Neuron (in vitro differentiated cells): ENCODE measurements around the gene PARS2.

Experiments
- H2AFZ ChIP-seq: one replicate; pipeline ENCODE4 v1.6.1; 2013; ENCODE audit warnings: low read depth, mild to moderate bottlenecking, inconsistent platforms, low read length, moderate library complexity
- H3K27me3 ChIP-seq: one replicate; pipeline ENCODE4 v1.6.1; 2013; ENCODE audit warnings: low read length; ENCODE audit not compliant: insufficient read depth
- H3K36me3 ChIP-seq: one replicate; pipeline ENCODE4 v1.6.1; 2013; ENCODE audit warnings: low read length; ENCODE audit not compliant: insufficient read depth
- H3K4me1 ChIP-seq: one replicate; pipeline ENCODE4 v1.6.1; 2013; ENCODE audit warnings: low read length; ENCODE audit not compliant: insufficient read depth
- H3K4me3 ChIP-seq: 2 replicates; pipeline ENCODE4 v1.5.1; 2013; ENCODE audit warnings: mild to moderate bottlenecking, low read length, moderate library complexity
- H3K9me3 ChIP-seq: one replicate; pipeline ENCODE4 v1.6.1; 2013; ENCODE audit warnings: low read length

PARS2 gene

DNA sequence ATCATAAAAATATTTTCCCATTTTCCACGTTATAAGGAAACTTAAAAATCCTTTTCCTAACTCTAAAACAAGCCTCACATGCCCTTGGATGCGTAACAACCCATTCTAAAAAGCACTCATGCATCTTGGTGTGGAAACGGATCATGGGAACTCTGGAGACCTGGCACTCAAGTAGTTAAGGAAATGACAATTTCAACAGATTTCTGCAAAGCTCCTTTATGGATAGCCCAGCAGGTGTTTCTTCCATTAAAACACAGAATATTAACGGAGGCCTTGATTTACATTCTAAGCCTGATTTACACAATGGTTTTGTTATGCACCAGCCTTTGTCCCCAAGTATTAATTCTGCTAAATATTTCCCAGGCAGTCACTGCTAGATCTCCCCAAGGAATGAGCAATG is 12.9 kb downstream of the PARS2 start:
- no peak overlapping the region for H3K4me3 ChIP-seq
- H3K27me3 ChIP-seq, result peaks cover 5% of the 10 kb centered on the region
- no peaks in the 10 kb centered on the region for H3K4me1 ChIP-seq
- no peak overlapping the region for H2AFZ ChIP-seq
- H3K9me3 ChIP-seq, result no peaks in the 10 kb centered on the region
- H3K36me3 ChIP-seq, result peaks cover 4% of the 10 kb centered on the region

DNA sequence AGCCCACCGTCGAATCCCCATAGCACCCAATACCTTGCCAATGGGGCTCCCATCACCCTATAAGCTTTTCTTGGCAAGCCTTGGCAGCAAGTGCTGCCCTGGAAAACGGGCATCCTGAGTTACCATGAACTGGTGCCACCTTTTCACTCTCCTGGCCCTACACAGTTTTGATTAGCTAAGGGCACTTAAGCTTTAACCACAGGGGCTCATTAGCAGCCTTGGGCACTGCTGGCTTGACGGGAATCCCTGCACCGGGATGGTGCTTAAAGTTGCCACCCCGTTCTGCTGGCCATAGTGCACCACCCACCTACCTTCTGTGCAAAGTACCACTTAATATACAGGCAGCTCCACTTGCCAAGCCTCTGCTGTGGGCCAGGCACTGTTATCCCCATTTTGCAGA is 13.7 kb downstream of the PARS2 start:
- no peaks in the 10 kb centered on the region for H3K9me3 ChIP-seq
- peaks cover 5% of the 10 kb centered on the region for H3K27me3 ChIP-seq
- H2AFZ ChIP-seq, result no peak overlapping the region
- no peaks in the 10 kb centered on the region for H3K36me3 ChIP-seq
- H3K4me1 ChIP-seq, result no peaks in the 10 kb centered on the region
- no peak overlapping the region for H3K4me3 ChIP-seq

DNA sequence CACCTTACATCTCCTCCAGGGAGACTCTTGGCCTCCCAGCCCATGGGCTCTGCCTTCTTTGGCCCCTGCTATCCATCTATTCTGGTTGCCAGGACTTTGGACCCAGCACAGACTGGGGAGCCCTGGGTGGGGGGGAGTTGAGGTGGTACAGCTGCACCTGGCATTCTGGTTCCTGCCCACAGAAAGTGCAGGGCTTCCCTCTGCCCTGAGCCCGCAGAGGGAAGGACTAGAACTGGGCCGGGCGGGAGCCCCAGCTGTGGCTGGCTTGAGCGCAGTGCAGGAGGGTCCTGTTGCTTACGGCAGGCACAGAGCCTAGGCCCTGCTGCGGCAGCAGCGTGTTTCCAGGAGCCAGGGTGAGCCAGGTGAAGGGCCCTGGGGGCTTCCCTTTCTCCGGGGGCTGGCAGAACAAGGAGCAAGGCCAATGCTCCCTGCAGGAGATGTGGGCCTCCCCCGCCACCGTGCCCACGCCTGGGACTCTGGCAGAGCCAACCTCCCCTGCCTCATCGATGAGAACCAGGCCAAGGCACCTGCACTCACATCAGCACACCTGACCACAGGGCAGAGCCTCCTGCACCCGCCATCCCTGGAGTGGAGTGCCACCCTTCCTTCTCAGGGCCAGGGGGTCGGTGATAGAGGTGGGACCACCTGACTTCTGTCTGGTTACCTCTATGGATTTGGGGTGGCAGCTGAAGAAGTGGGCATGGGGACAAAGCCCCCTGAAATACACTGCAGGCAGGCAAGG is 16.1 kb downstream of the PARS2 start:
- no peaks in the 10 kb centered on the region for H3K9me3 ChIP-seq
- no peak overlapping the region for H3K4me3 ChIP-seq
- no peaks in the 10 kb centered on the region for H3K4me1 ChIP-seq
- H3K36me3 ChIP-seq, result peaks cover 3% of the 10 kb centered on the region
- no peak overlapping the region for H2AFZ ChIP-seq
- peaks cover 5% of the 10 kb centered on the region for H3K27me3 ChIP-seq

- Histone ChIP-seq H3K4me3 (no peak overlapping the region), H3K27me3 (peaks cover 5% of the 10 kb centered on the region), H3K4me1 (no peaks in the 10 kb centered on the region), H3K36me3 (peaks cover 20% of the 10 kb centered on the region), H3K9me3 (no peaks in the 10 kb centered on the region), H2AFZ (no peak overlapping the region)
Measured at GRCh38 chr1:54745864-54746263, 18.5 kb downstream of the PARS2 start.

DNA sequence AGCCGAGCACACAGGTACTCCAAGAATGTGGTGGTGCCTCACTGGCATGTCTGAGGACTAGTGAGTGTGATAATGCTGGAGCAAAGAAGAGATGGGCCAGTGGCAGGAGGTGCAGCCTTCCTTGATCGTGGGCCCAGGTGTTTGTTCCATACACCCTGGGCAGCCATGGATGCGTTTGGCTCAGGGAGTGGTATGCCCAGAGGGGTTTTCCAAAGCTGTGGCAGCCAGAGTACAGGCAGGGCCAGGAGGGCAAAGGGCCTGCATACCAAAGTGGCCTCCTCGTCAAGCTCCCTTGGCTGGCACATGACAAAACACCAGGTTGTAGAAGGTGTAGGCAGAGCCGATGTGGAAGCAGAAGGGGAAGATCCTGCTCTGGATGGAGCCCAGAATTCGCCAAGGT is 19.0 kb downstream of the PARS2 start:
- H3K4me1 ChIP-seq, result no peaks in the 10 kb centered on the region
- peaks cover 5% of the 10 kb centered on the region for H3K27me3 ChIP-seq
- peaks cover 26% of the 10 kb centered on the region for H3K36me3 ChIP-seq
- no peak overlapping the region for H3K4me3 ChIP-seq
- no peaks in the 10 kb centered on the region for H3K9me3 ChIP-seq
- no peak overlapping the region for H2AFZ ChIP-seq

- no peak overlapping the region for H3K4me3 ChIP-seq
- no peak overlapping the region for H2AFZ ChIP-seq
- peaks cover 32% of the 10 kb centered on the region for H3K36me3 ChIP-seq
- peaks cover 5% of the 10 kb centered on the region for H3K27me3 ChIP-seq
- no peaks in the 10 kb centered on the region for H3K4me1 ChIP-seq
- no peaks in the 10 kb centered on the region for H3K9me3 ChIP-seq
Measured at GRCh38 chr1:54744696-54745095, 19.6 kb downstream of the PARS2 start.

- H3K27me3 ChIP-seq, result peaks cover 5% of the 10 kb centered on the region
- H3K36me3 ChIP-seq, result peaks cover 38% of the 10 kb centered on the region
- H3K4me1 ChIP-seq, result no peaks in the 10 kb centered on the region
- no peak overlapping the region for H2AFZ ChIP-seq
- H3K9me3 ChIP-seq, result no peaks in the 10 kb centered on the region
- no peak overlapping the region for H3K4me3 ChIP-seq
Measured at GRCh38 chr1:54743416-54744226, 20.7 kb downstream of the PARS2 start.

DNA sequence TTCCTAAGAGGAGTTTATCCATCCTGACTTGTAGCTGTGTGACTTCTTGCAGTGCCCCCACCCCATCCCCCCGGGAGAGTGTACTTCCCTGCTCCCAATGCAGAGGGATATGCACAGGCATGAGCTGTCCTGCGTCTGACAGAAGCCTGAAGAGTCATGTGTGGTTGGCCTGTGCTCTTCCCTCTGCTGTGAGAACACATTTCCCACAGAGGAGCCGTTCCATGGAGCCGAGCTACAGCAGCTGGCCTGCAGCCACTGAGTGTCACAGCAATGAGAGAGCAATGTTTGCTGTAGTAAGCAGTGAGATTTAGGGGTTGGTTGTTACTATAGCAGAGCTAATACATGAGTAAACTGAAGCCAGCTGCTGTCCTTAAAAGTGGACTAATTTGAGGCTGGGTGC is 22.0 kb downstream of the PARS2 start:
- Histone ChIP-seq H3K36me3 (peaks cover 49% of the 10 kb centered on the region), H3K27me3 (no peaks in the 10 kb centered on the region), H3K9me3 (no peaks in the 10 kb centered on the region), H3K4me3 (no peak overlapping the region), H2AFZ (no peak overlapping the region), H3K4me1 (no peaks in the 10 kb centered on the region)

- no peaks in the 10 kb centered on the region for H3K4me1 ChIP-seq
Measured at GRCh38 chr1:54741531-54741930, 22.8 kb downstream of the PARS2 start.

GRCh38 chr1:54738244-54738643 is 26.1 kb downstream of the PARS2 start:
- no peaks in the 10 kb centered on the region for H3K27me3 ChIP-seq
- no peaks in the 10 kb centered on the region for H3K9me3 ChIP-seq
- no peak overlapping the region for H2AFZ ChIP-seq
- no peaks in the 10 kb centered on the region for H3K4me1 ChIP-seq
- H3K4me3 ChIP-seq, result no peak overlapping the region
- peaks cover 70% of the 10 kb centered on the region for H3K36me3 ChIP-seq

More at GRCh38 chr1:54741531-54741930, 22.8 kb downstream of the PARS2 start:
- peaks cover 57% of the 10 kb centered on the region for H3K36me3 ChIP-seq
- H3K4me3 ChIP-seq, result no peak overlapping the region
- H3K27me3 ChIP-seq, result no peaks in the 10 kb centered on the region
- H3K9me3 ChIP-seq, result no peaks in the 10 kb centered on the region
- no peak overlapping the region for H2AFZ ChIP-seq

DNA sequence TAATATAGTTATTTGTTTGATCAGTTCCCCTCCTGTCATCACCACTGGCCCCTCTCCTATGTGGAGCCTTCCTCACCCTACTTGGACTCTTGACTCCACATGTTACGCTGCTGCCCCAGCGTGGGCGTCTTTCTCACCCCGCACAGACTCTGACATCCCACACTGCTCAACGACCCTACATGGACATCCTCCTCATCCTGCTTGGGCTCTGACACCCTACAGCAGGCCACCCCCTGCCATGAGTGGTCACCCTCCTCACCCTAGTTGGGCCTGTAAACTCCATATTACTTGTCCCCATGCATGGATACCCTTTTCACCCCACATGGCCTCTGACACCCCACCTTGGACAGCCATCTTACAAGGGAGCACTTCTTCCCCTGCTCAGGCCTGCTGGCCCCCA is 27.6 kb downstream of the PARS2 start:
- no peaks in the 10 kb centered on the region for H3K9me3 ChIP-seq
- peaks cover 70% of the 10 kb centered on the region for H3K36me3 ChIP-seq
- no peak overlapping the region for H3K4me3 ChIP-seq
- no peak overlapping the region for H2AFZ ChIP-seq
- H3K27me3 ChIP-seq, result no peaks in the 10 kb centered on the region
- H3K4me1 ChIP-seq, result no peaks in the 10 kb centered on the region

DNA sequence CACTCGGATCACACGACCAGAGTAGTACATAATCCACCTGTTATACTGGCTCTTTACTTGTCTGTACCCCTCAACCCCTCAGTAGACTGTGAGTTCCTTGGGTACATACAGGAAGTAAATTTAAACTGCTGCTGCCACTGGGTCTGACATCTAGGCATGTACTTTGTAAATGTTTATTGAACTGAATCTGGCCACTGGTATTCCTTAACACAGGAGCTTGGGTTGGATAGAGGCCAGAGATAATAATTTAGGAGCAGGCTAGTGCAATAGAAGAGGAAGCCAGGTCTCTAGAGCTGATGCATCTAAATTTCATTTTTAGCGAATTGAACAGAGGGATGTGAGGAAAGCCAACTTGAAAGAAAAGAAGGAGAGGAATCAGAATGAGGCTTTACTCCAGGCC is 36.3 kb downstream of the PARS2 start:
- no peaks in the 10 kb centered on the region for H3K4me1 ChIP-seq
- H3K4me3 ChIP-seq, result no peak overlapping the region
- no peak overlapping the region for H2AFZ ChIP-seq
- H3K36me3 ChIP-seq, result peaks cover 75% of the 10 kb centered on the region
- no peaks in the 10 kb centered on the region for H3K27me3 ChIP-seq
- peaks cover 4% of the 10 kb centered on the region for H3K9me3 ChIP-seq

DNA sequence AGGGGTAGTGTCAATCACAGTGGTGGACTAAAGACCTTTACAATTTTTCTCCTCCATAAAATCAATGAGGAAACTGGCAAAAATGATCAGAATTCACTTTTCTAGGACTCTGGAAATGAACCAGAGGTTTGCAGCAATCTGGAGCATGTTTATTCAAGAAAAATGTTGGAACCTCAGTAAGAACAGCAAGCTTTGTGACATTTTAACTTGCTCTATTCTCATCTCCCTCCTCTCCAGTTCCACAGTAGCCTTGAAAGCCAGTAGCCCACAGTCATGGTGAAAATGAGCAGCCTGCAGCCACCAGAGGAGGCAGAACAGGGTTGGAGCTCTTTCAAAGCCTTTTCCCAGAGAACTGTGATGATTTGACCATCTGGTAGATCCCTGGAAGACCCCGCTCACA is 39.6 kb downstream of the PARS2 start:
- H3K36me3 ChIP-seq, result peaks cover 83% of the 10 kb centered on the region
- no peaks in the 10 kb centered on the region for H3K4me1 ChIP-seq
- H3K4me3 ChIP-seq, result no peak overlapping the region
- peaks cover 4% of the 10 kb centered on the region for H3K9me3 ChIP-seq
- H2AFZ ChIP-seq, result no peak overlapping the region
- H3K27me3 ChIP-seq, result no peaks in the 10 kb centered on the region
